HG03159 (cell line): Measurements from ENCODE around the gene LIMA1.
"Not testable (repeated sequence)": the region's sequence is repeated elsewhere in the genome, so short reads cannot be mapped to it uniquely, and the experiment has no call there.

Experiments
- ATAC-seq: cut with Tn5 transposase; IDR thresholded peaks from one replicate; pipeline ENCODE4 v1.9.1; 2021; ENCODE audit warnings: mild to moderate bottlenecking, moderate library complexity; ENCODE audit not compliant: unreplicated experiment

Gene LIMA1

GRCh38 chr12:50220363-50220995 lies 62.8 kb downstream of the LIMA1 start:
- no peak for ATAC-seq

- no peak for ATAC-seq
Measured at GRCh38 chr12:50219544-50219943, 63.8 kb downstream of the LIMA1 start.

GRCh38 chr12:50219001-50219400 lies 64.3 kb downstream of the LIMA1 start:
- not testable (repeated sequence) for ATAC-seq

- no peak for ATAC-seq
Measured at GRCh38 chr12:50218386-50218785, 64.9 kb downstream of the LIMA1 start.

GRCh38 chr12:50217202-50217601 lies 66.1 kb downstream of the LIMA1 start:
- no peak for ATAC-seq

- ATAC-seq = no peak
Measured at GRCh38 chr12:50215033-50215432, 68.3 kb downstream of the LIMA1 start.

- ATAC-seq = no peak
Measured at GRCh38 chr12:50214018-50214417, 69.3 kb downstream of the LIMA1 start.

GRCh38 chr12:50213439-50213838 lies 69.9 kb downstream of the LIMA1 start:
- ATAC-seq = no peak

- ATAC-seq = no peak
Measured at GRCh38 chr12:50212071-50212467, 71.3 kb downstream of the LIMA1 start.

- ATAC-seq = no peak
Measured at GRCh38 chr12:50211392-50212070, 71.8 kb downstream of the LIMA1 start.

GRCh38 chr12:50207424-50207823 lies 75.9 kb downstream of the LIMA1 start:
- ATAC-seq = no peak

GRCh38 chr12:50205648-50206047 lies 77.7 kb downstream of the LIMA1 start:
- ATAC-seq = no peak

- no peak for ATAC-seq
Measured at GRCh38 chr12:50203691-50204090, 79.6 kb downstream of the LIMA1 start.

- ATAC-seq = no peak
Measured at GRCh38 chr12:50201987-50202521, 81.3 kb downstream of the LIMA1 start.

GRCh38 chr12:50200552-50201273 lies 82.6 kb downstream of the LIMA1 start:
- no peak for ATAC-seq

- ATAC-seq = no peak
Measured at GRCh38 chr12:50198829-50199228, 84.5 kb downstream of the LIMA1 start.

GRCh38 chr12:50197297-50197727 lies 86.0 kb downstream of the LIMA1 start:
- ATAC-seq = no peak

GRCh38 chr12:50196537-50196936 lies 86.8 kb downstream of the LIMA1 start:
- no peak for ATAC-seq

GRCh38 chr12:50195832-50196231 lies 87.5 kb downstream of the LIMA1 start:
- ATAC-seq = no peak

GRCh38 chr12:50192908-50193307 lies 90.4 kb downstream of the LIMA1 start:
- no peak for ATAC-seq

- no peak for ATAC-seq
Measured at GRCh38 chr12:50192236-50192635, 91.1 kb downstream of the LIMA1 start.

GRCh38 chr12:50190859-50191258 lies 92.5 kb downstream of the LIMA1 start:
- no peak for ATAC-seq
